ENCODE results near the gene PRUNE2.

- no peak for TF ChIP-seq CTCF (IDR thresholded peaks at IDR 0.05; ENCODE audit: poor library complexity)
- TF ChIP-seq EZH2 (IDR thresholded peaks at IDR 0.05; ENCODE audit: borderline replicate concordance) = no peak
Observed at GRCh38 chr9:76716085-76716672, 189.7 kb downstream of the PRUNE2 start.

Measured in hepatocyte (in vitro differentiated cells).